NB4 (cell line): ENCODE results near the gene LRRC49.

ENCODE experiments used
- CTCF ChIP-seq: IDR thresholded peaks from one replicate; pipeline ENCODE4 v1.5.1; 2012; ENCODE audit warnings: low read depth, low read length
- MYC ChIP-seq: IDR thresholded peaks from 2 replicates; pipeline ENCODE4 v1.6.1; 2011; ENCODE audit warnings: low read depth, low read length
- POLR2A ChIP-seq: IDR thresholded peaks from 2 replicates; pipeline ENCODE4 v1.6.1; 2011; ENCODE audit warnings: mild to moderate bottlenecking; ENCODE audit not compliant: insufficient read length; ENCODE audit errors: extremely low read depth

GRCh38 chr15:70882361-70882760 lies 10.3 kb upstream of the LRRC49 start:
- TF ChIP-seq CTCF (no peak), POLR2A (no peak), MYC (no peak)
